Embryonic facial prominence (tissue), 1 donor: ENCODE data around the gene APOD.

ENCODE experiments used
- DNase-seq: peaks from one replicate; pipeline ENCODE4 v3.0.0-alpha.2; 2016; ENCODE audit errors: extremely low spot score

Gene APOD

DNA sequence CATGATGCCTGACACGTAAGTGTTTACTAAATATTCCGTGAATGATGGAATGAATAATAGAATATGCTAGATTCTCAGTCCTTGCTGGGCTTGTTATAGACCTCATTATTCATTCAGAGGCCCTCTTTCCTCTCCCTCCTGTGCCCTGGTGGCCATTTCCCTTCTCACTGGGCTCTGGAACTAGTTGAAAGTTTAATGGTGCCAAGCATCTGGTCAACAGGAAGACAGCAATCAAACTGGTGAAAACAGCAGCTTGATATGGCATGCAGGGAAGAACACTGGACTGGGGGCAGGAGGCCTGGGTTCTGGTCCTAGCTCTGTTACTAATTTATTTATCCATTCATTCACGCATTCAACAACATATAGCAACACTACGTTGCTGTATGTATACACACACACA is 3.7 kb upstream of the APOD start:
- no peak for DNase-seq

DNA sequence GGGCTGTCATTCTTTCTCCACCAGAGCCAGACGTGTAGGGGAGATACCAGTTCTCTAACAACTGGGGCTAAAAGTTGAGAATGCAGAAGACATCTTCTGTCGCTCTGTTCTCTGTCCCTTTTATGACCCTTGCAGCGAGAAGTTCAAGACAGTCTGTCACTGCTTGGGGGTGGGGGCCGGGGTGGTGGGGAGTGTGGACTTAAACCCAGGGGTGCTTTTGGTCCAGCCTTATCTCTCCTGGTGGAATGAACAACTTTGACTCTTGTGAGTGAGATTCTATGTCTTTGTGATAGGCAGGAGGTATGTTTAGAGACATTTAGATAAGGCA is 767 bp upstream of the APOD start:
- no peak for DNase-seq

DNA sequence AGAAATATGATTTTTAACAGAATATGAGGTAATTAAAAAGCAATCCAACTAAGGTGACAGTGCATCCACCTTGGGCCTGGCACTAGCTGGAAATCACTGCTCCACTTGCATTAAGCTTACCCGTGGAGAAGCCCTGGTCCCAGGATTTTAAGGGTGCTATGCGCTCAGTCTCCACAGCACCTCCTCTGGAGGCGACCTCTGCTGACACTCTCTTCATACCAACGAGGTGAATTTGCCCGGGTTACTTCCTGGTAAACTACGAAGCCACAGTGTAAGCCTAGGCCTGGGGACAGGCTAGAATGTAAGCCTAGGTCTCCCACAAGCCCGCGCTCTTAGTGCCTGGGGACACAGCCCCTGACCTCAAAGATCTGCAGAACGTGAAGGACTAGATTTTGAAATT is 793 bp downstream of the APOD start:
- DNase-seq: no peak

DNA sequence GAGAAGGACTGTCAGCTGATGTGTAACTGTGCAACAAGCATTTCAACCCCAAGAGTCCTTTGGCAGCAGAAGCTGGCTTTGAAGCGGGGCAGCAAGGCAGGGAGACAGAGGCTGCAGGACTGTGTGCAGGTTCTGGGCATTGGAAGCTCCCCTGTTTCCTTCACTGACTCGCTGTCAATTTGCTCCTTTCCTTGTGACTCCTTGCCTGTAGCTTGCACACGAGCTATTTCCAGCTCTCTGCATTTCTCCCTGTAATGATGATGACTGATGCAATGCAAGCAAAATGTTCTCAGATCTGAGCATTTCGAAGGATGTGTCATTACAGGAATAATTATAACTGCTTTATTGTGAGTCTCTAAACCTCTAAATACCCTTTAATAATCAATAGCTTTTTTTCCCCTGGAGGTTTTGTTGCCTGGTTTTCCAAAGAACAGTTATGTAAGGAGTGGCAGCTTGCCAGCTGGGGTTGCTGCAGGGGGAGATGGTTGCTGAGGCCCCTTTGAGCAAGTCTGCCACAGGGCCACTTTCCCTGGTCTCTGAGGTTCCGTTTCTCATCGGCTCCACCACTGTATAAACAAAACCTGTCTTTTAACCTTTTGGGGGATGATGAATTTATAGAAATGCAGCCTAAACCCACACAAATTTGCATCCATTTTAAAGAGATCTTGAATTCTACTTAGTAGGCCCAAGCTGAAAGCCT is 2.8 kb downstream of the APOD start:
- DNase-seq: no peak

DNA sequence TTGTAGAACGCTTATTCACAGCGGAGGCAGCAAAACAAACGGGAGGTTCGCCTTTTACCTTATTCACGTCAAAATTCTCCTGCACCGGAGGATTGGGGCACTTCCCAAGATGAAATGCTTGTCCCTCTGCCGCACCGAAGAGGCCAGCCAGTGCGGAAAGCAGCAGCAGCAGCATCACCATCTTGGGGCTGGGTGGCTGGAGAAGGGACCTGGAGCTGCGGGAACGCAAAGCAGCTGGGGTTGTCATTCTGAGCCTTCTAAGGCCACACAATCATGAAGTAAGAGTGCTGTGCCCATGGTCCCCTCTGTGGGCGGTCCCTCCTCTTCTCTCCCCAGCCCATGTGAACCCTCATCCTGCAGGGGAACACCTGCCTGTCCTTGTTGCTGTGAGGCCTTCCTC is 4.5 kb downstream of the APOD start:
- no peak for DNase-seq

DNA sequence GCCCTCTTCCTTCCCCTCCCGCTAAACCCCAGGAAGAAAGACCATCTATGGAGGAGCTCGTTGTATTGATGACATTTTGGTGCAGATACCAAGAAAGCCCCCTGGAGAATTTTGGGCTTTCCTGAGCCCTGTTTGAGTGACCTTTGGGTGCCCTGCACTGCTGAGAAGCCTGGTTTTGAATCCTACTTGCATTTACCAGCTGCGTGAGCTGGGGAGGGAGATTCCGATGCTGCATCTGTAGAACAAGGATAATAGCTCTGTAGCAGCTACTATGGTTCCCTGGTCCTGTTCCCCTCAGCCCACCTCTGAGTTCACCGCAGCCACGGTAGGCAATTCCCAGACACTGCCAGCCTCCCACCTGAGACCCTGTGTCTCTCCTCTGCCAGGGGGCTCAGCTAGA is 5.2 kb downstream of the APOD start:
- DNase-seq: no peak

DNA sequence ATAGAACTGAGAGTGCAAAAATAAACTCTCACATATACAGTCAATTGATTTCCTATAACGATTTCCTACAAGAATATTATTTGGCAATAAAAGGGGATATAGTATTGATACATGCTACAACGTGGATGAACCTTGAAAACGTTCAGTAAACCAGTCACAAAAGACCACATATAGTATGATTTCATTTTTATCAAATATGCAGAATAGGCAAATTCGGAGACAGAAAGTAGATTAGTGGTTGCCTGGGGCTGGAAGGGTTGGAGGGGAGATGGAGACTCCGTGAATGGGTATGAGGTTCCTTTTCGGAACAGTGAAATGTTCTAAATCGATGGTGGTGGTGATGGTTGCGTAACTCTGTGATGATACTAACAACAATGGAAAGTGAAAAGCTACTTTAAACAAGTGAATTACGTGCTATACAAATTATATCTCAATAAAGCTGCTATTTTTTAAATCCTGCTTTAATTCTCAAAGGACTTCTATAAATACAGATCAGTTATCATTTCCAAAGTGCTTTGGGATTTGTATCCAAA is 6.0 kb downstream of the APOD start:
- DNase-seq: no peak

DNA sequence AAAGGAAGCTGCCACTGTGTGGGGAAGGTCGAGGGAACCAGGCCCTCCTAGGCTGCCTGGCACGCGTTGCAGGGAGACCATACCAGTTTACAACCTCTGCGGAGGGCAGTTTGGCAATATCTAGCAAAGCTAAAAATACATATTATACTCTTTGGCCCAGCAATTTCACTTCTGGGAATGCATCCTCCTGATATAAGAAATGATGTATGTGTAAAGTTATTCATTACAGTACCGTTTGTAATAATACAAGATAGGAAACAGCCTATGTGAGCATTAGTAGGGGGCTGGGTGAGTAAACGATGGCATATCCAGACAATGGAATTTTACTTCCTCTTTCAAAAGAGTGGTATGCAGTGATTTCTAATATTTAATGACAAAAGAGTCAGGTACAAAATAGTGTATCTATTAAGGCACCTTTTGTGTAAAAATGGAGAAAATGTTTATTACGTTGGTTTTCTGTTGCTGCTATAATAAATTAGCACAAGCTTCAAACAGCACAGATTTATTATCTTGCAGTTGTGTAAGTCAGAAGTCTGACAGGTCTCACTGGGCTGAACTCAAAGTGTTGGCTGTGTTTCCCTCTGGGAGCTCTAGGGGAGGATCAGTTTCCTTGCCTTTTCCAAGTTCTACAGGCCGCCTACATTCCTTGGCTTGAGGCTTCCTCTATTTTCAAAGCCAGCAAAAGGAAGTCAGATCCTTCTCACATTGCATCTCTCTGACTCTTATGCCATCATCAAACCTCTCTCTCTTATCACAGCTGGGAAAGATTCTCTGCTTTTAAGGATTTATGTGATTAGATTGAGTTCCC is 9.0 kb downstream of the APOD start:
- DNase-seq: no peak

DNA sequence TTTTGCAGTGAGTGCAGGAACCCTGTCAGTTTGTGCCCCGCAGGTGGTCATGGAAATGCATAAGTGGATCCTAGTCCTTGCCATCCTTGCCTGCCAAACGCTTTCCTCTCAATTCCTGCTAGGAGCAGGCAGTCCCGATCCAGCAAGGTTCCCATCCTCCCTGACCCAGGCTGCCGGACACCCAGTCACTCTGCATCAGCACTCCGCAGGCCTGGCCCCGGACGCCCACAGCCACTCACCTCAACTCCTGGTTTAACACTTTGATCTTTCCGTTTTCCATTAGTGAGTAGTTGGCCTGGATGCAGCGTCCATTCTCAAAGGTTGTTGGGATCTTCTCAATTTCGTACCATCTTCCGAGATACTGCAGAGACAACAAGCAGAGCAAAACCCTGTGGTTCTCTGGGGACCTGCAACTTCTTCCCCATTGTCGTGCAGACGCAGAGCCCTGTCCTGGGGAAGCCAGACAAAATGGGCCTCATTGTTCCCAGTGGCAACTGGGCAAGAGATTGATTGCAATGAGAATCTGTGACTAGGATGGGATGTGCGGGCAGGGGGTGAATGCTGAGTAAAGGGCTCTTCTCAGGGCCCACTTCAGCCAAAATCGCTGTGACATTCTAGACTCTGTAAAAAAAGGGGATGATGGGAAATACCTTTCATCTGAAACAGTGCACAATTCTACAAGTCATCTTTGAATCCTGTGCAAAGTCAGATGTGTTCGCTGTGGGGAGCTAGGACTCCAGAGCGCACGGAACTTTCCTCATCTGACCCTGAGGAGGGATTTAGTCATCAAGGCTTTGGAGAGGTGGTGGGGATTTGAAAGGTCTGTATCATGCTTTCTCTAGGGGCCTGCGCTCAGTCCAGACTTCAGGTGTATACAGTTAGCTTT is 9.9 kb downstream of the APOD start:
- DNase-seq: no peak

DNA sequence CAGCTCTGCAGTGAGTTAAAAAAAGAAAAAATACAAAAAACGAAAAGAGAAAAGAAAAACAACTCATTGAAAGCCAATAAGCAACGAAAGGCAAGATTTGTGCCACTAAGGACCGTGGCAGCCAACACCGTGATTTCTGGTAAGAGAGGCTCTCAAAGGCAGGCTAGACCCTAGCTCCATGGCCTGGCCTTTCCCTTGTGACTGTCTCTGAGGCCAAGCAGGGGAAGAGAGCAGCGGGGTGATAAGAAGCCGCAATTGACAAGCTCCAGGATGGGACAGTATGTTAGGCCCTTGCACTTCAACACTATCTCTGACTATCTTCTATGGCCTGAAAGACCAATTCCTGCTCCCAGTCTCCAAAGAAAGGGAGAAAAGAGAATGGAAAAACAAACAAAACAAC is 12.4 kb downstream of the APOD start:
- no peak for DNase-seq

DNA sequence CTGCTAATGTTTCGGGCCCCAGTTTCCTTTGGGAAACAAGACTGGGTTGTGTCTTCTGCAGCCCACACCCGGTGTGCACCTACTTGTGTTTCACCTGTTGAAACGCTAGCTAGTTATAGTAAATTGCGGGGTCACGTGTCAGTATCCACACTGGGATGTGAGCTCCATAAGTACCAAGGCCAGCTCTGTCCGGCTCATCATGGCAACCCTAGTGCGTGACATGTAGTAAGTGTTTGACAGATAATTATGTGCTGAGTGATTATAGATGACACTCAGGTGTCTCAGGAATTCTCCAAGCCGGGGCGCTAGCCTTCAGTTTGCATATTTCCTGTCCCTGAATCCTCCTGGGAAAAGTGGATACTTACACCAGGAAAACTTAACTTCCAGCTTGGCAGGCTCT is 12.8 kb downstream of the APOD start:
- no peak for DNase-seq

DNA sequence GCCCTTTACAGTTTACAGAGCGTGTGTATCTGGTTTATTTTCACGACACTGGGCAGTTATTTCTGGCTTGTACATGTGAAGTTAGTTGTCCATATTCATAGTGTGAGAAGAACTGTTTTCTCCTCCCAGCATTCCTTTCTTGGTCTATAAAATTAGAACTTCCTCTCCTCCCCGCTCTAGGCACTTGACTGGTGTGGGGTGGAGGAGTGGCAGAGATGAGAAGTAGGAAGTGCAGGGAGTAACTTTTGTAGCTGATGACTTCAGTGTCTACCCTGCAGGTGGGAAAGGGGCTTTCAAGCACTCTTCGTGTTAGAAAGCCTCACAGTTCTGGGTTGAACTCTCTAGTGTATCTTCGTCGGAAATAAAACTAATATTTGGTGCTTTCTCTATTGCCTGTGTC is 13.4 kb downstream of the APOD start:
- no peak for DNase-seq

DNA sequence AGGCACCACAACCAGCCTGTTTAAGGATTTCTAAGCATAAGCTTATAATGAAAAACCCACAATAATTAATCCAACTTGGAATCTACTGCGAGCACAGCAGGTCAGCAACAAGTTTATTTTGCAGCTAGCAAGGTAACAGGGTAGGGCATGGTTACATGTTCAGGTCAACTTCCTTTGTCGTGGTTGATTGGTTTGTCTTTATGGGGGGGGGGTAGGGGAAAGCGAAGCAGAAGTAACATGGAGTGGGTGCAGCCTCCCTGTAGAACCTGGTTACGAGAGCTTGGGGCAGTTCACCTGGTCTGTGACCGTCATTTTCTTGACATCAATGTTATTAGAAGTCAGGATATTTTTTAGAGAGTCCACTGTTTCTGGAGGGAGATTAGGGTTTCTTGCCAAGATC is 15.1 kb downstream of the APOD start:
- no peak for DNase-seq

DNA sequence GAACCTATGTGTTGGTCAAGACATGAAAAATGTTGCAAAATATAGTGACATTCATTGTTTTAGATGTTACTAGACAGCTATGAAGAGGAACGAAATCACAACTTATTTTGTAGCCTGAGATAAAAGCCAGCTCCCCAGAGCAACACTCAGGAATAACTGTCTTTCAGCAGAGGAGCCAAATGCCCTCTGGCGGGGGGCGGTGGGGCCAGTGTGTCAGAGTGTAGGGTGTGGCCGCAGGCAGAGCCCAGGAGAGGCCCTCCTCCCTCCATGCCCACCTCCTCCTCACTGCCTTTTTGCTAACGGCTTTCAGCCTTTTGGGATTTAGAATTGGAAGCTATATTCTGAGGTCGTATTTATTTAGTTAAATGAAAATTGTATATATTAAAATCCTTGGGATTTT is 16.9 kb downstream of the APOD start:
- no peak for DNase-seq

DNA sequence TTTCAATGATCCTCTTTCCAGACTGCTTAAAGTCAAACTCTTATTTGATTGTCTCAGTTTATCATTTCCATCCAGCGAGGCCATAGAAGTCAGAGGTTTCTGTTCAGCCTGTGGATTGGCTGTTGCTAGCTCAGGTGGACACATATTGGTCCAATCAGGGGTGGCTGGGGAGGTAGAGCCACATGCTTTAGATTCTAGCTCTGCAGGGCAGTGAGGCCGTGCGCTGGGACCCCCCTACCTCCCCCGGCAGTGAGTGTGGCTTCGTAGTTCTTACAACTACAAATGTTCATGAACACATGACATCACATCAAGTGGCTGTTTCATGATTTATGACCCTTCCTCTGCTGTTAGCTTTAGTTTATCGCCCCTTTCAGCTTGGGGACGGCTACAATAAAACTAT is 18.0 kb downstream of the APOD start:
- DNase-seq: no peak

DNA sequence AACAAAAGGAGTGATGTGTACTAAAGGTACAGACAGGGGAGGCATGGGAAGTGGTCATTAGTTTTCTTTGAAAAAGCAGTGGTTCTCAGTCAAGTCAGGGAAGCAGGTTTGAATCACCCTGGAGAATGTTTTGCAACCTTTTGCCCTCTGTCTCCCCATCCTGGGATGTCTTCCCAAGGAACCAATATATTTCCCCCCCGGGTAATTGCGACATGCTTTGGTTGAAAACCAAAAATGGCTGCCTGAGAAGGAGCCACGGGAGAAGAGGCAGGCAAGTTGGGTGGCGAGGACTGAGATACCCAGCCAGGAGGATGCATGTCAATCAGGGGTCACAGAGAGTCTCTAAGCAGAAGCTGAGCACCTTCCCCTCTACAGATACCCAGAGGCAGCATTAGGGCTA is 20.4 kb downstream of the APOD start:
- no peak for DNase-seq

DNA sequence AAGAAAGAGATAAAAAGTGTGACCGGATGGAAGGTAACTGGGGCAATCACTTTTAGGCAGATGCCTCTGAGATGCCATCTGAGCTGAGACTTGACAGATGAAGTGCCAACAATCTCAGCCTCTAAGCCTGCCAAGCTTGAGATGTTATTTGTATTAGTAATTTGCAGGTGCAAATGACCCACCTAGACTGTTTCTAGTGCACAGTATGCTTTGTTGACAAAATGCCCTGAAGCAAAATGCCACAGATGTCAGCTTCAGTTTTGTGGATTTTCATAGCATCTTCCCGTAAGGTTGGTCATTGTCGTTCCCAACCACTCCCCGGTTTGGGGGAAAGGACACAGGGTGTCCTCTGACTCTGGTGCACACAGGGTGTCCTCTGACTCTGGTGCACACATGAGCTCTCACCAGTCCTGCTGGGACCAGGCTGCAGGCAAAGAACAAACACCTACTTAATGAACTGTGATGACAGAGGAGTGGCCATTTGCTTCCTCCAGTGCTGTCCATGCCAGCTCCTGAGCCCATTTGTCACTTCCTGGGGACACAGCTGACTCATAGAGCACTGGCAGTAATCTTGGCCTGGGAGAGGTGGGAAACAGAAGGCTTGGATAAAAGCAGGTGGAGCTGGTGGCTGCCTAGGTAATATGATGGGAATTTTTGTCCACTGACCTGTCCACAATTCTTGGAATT is 23.9 kb downstream of the APOD start:
- no peak for DNase-seq

DNA sequence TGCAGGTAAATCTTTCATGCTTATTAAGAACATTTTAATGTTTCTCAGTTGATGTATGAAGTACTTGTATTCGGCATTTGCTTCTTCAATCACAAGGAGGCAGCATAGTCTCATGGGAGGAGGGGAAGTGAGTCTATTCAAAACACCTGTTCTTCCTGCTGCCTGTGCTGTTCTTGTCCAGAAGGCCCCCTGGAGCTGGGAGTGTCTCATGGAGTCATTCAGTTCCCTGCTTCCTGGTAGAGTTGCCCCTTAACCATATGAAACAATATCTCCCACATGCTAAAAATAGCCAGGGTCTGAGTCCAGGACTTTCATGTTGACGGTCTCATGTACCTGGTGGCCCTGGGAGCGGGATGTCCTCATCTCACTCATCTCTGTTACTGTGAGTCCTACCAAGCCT is 25.1 kb downstream of the APOD start:
- no peak for DNase-seq

DNA sequence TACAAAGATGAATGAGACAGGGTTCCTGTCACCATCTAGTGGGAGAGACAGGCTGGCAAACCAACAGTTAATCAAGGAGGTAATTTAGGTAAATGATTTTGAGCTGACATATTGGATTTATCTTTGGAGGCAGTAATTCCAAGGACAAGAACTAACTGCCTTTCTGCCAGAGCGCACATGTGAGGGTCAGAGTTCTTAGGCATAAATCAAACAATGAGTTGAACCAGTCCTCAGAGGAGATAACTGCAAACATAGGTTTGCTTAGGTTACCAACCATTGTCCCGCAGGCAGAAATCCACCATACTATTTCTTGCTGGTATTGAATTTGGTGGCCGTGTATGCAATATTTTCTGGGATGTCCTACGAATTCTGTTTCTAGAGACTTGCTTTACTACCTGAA is 26.4 kb downstream of the APOD start:
- DNase-seq: no peak

DNA sequence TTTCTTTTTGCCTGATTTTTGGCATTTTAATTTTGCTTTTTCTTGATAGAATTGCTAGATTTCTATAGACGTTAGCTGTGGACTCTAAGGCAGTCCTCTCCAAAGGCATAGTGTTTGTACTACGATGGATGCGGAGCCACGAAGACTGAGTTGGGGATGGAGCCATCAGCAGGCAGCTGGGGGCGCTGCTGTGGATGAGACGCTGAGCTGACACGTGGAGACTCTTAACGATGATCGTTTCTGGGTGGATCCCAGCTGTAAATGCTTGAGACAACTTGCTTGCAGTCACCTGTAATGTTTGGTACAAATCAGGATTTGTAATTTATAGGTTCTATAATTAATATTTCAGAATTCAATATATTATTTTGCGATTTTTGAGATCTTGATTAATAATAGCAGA is 27.4 kb downstream of the APOD start:
- DNase-seq: no peak

DNA sequence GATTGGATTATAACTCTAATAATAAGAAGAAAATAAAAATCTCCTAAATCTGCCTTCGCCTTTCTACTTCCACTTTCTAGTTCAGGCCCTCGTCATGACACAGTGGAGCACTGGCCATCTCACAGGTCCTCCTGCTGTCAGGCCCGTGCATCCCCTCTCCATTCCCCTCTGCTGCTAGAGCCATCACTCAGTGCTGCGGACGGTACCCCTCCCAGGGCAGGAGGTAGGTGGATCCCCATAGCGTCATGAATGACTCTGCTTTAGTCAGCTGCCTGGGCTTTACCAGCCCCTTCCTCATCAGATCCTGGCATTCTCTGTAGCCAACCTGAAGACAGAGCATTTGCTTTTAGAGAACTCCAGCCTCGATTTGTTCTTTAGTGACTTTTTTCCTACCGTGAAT is 28.6 kb downstream of the APOD start:
- no peak for DNase-seq

DNA sequence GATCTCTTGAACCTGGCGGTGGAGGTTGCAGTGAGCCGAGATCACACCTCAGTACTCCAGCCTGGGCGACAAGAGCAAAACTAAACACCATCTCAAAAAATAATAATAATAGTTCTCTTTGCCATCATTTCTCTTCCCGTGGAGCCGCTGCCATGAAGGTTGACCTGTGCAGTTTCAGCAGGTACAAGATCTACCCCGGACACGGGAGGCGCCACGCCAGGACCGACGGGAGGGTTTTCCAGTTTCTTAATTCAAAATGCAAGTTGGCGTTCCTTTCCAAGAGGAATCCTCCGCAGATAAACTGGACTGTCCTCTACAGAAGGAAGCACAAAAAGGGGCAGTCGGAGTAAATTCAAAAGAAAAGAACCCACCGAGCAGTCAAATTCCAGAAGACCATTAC is 29.3 kb downstream of the APOD start:
- DNase-seq: no peak
